Panc1 (cell line): ENCODE results near the gene CAPN8.

Experiments
- CTCF ChIP-seq: fragments of 450-650 bp; IDR thresholded peaks from 2 replicates; pipeline ENCODE4 v1.5.1; 2017; ENCODE audit warnings: mild to moderate bottlenecking
- POLR2AphosphoS5 ChIP-seq: IDR thresholded peaks from 2 replicates; pipeline ENCODE4 v1.6.1; 2012; ENCODE audit warnings: mild to moderate bottlenecking, low read depth, low read length, moderate library complexity
- SIN3A ChIP-seq: IDR thresholded peaks from 2 replicates; pipeline ENCODE4 v1.6.1; 2012; ENCODE audit warnings: low read depth, mild to moderate bottlenecking, low read length, moderate library complexity, borderline replicate concordance; ENCODE audit not compliant: insufficient read depth

GRCh38 chr1:223706077-223706973 is 40.8 kb upstream of the CAPN8 start:
- no peak for TF ChIP-seq CTCF
- TF ChIP-seq POLR2AphosphoS5, result peak; percentile 73
- TF ChIP-seq SIN3A, result no peak
